Fibroblast of lung (primary cell): ENCODE results near the gene FAM8A1.

Experiments
- CTCF ChIP-seq, 2 donors: IDR thresholded peaks in 1 of 2; conservative IDR thresholded peaks in 1 of 2; 1 replicate in 1 of 2; 2 replicates in 1 of 2; pipeline ENCODE4 v1.5.1; 2011 to 2012; ENCODE audit warnings: low read length in 2 of 2, control low read depth in 1 of 2, inconsistent platforms in 1 of 2, low read depth in 1 of 2, mild to moderate bottlenecking in 1 of 2
- EZH2 ChIP-seq: IDR thresholded peaks from 2 replicates; pipeline ENCODE4 v1.5.1; 2012; ENCODE audit warnings: low read length, control low read depth, mild to moderate bottlenecking; ENCODE audit errors: missing control alignments

DNA sequence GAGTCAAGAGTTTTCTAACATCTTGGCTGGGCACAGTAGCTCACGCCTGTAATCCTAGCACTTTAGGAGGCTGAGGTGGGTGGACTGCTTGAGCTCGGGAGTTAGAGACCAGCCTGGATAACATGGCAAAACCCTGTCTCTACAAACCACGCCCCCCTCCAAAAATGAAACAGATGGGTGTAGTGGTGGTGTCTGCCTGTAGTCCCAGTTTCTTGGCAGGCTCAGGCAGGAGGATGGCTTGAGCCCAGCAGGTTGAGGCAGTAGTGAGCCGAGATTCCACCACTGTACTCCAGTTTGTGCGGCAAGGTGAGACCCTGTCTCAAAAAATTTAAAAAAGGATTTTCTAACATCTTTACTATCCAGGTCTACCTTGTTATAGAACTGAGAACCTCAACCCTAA is 22.0 kb downstream of the FAM8A1 start:
- TF ChIP-seq CTCF (conservative IDR thresholded peaks at IDR 0.05 in 1 of 2, IDR thresholded peaks at IDR 0.05 in 1 of 2; ENCODE audit: low read depth in 1 of 2, low read length in 2 of 2) (no peak), EZH2 (no peak)
